HG03571 (cell line): ENCODE results near the gene EPGN.

ENCODE experiments used
- ATAC-seq: cut with Tn5 transposase; IDR thresholded peaks from one replicate; pipeline ENCODE4 v1.9.1; 2021; ENCODE audit not compliant: unreplicated experiment

EPGN gene

DNA sequence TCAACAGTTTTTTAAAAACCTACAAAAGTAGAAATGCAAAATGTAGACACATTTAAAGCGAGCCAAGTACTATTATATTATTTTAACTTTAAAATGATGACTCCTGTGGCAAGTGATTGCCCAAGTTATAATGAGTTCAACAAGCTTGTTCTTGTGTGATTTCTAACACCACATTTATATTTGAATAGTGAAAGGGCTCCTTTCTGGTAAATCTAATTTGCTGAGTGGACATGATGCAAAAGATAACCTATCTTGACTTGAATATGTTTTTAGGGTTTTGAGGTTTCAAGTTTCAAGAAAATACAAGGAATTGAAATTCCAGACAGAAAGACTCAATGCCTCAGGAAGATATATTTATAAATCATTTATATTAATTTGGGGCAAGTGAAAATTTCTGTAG is 1.1 kb upstream of the EPGN start:
- ATAC-seq = no peak

DNA sequence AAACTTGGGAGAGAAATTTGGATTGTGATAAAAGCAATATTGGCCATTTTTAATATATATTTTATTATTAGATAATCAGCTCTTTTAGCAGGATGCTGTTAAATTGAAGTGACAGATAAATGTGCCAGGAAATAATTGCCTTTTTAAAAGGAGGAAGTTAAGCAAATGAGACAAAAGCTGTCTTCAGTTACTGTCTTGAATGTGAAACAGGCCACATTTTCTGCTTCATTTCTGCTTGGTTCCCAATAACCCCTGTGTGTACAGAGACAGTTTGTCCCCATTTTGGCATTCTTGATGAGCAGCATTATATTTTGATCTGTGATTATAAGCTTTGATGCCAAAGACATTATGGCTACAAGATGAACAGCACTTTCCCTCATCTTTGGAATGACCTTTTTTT is 953 bp downstream of the EPGN start:
- ATAC-seq = no peak

DNA sequence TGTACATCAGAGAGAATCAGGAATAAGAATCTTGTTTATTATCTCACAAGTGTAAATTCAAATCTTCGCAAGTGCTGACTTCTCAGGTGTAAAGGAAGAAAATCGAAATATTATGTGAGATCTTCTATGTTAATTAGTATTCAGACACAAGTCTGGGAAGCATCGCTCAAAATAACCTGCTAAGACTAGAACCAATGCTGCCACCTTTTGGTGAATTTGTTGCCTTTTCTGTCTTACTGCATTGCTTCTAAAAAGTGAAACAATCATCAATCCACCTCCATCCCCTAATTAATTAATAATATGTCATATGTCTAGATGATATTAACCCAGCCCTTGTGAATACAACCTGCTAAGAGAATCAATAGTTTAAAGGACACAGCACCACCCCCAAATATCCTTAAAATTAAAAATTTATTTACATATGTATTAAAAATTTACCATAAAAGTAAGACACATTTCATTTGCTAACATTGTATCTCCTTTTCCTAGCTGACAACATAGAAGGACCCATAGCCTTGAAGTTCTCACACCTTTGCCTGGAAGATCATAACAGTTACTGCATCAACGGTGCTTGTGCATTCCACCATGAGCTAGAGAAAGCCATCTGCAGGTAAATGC is 3.5 kb downstream of the EPGN start:
- no peak for ATAC-seq

DNA sequence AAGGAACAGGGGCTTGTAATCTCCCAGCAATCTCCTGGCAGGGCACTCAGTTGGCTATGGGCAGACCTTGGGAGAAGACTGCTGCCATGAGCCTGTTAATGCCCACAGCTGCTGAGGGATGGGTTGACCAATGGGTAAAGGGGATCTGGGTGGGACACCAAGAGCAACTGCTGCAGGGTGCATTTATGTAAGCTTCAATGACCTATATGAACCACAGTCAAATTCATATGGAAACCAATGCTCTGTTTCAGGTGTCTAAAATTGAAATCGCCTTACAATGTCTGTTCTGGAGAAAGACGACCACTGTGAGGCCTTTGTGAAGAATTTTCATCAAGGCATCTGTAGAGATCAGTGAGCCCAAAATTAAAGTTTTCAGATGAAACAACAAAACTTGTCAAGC is 6.1 kb downstream of the EPGN start:
- no peak for ATAC-seq

DNA sequence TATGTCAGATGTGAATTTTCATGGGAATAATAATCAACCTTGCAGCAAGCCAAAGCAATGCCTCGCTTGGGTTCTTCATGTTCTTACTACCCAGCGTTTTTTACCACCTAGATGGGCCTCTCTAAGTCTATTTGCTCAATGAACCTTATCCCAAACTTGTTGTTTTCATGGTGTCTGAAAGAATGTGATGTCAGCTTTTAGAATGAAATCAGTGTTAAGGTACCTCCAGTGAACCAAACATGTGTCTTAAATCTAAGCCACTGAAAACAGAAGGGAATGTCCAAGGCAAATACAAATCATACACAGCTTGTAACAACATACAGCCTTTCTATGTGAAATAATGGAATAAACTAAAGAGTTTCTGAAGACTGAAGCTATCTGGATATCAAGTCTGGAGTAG is 6.7 kb downstream of the EPGN start:
- ATAC-seq = no peak

DNA sequence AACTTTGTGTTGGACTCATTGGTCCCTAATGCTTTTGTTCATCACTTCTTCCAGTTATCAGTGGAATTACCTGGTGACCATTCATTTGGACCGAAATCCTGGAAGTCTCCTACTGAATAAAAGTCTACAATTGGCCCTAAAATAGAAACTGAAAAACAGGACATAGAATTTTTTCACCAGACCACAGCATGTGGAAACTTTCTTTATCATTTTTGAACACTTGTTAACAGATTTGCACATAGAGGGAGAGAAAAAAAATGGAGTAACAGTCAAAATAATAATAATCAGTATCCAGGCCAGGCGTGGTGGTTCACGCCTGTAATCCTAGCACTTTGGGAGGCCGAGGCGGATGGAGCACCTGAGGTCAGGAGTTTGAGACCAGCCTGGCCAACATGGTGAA is 7.1 kb downstream of the EPGN start:
- ATAC-seq = no peak

DNA sequence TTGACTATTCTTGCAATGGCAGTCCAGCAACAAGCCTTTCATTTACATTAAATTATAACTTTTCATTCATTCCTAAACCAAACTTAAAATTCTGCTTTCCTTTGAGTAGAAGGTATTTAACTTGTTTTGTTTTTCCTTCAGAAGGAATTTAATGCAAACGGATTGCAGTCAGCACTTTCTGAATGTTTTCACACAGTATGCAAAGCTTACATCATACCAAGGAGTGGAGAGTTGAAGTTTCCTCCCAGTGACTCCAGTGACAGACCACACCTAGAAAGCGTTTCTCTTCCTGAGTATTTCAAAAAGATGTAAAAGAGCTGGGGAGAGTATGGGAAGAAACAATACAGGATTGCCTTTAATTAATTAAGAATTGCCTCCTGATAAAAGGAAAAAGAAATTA is 8.1 kb downstream of the EPGN start:
- ATAC-seq = no peak

DNA sequence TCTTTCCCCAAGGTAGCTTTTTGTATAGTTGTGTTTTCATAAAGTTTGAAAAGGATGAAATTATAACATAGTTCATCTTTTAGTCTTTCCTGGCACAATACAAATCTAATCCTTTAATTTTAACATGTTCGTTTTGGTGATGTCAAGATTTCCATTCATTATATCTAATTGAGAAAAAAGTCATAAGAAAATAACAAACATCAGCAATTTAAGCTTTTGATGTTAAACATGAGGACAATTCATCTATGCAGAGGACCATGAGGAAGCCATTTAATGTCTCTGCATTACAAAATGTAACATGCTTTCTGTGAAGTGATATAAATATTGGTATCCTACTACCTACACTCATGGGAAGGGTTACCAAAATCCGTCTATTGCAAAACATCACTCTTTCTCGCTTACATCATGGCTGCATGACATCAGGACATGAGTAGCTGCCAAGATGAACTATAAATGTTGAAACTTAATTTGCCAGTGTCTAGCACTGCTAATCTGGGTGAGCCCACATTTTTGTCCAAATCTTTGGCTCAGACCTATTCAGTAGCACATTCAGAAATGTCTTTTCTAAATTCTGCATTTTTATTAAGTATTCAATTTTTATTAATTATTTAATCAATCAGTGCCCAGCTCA is 9.5 kb downstream of the EPGN start:
- ATAC-seq = no peak

DNA sequence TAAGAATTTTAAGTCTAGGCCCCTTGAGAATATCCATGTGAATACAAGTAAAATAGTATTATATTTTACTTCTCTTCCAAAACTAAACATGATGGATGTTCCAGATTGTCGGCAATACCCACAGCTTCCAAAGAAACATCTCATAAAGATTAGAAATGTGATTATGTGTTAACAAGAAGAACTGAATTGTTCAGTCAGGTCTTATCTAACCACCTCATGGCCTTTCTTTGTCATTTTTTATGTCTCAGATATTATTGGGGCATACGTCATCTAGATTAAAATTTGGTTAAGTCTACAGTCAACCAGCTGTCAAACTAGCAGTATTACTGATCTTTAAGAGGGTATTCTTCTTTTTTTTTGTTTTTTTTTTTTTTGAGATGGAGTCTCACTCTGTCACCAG is 10.0 kb downstream of the EPGN start:
- no peak for ATAC-seq

DNA sequence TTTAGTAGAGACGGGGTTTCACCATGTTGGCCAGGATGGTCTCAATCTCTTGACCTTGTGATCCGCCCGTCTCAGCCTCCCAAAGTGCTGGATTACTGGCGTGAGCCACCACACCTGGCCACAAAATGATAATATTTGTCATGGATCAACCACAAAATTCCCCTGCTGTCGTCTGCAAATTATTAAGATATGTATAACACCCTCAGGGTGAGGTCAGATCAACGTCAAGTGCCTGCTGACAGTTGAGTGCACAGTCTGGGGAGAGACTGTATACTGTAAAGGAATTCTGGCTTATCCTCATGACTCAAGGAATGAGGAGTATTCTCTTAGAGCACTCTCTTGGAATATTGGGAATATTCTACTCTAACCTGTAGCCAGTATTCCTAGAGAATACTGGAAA is 11.2 kb downstream of the EPGN start:
- no peak for ATAC-seq

DNA sequence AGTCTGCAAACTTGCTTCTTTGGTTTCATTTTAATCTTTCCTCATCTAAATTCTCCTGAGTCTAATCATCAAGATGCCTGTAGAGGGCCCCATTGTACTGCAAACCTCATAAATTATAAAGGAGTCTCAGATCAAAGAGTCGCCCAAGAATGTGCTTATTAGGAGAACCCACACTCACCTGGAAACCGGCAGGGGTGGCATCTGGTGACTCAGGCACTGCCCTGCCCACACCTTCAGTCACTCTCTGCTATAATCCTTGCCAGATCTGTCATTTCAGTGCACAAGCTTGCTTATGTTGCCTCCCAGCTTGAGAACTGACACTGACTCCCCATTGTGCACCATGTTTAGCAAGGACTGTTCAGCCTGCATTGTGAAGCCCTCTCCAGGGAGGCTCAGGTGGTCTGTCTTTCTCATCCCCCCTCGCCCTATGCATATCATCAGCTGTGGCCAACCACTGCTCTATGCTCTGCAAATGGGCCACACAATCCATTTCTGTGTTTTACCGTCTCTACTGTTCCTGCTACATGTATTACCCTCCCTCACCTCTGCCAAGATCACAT is 12.4 kb downstream of the EPGN start:
- ATAC-seq = peak; percentile 76

DNA sequence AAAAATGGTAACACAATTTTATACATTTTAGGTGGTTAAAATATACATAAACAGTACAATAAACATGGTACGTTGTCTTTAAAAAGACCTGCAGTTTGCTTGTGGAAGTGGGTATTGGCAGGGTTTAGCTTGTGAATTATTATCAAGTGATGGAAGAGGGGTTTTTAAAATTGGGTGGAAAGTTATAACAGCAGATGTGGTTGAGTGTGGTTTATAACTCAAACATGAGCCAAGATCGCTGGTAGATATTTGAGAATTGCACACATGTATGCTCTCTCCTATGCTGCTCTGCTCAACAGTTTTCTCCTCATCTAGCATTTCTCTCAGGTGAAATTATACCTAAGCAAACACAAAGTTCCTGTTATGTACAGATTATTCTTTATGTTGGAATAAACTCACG is 14.0 kb downstream of the EPGN start:
- no peak for ATAC-seq

DNA sequence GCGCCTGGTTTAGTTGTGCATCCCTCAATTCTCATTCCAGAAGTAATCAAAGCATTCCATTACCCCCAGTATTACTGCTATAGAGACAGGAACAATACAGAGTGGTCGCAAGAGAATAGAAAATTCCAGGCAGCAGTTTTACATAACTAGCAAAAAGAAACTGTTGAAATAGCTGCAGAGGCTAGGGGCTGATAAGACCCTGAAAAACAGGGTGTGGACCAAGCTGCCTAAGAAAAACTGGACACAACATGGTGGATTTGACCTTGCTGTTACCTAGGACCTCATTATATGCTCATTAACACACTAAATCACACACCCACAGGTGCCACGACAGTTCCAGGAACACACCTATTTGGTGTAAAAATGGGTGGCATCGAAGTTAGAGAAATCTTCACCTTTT is 15.4 kb downstream of the EPGN start:
- ATAC-seq = no peak

DNA sequence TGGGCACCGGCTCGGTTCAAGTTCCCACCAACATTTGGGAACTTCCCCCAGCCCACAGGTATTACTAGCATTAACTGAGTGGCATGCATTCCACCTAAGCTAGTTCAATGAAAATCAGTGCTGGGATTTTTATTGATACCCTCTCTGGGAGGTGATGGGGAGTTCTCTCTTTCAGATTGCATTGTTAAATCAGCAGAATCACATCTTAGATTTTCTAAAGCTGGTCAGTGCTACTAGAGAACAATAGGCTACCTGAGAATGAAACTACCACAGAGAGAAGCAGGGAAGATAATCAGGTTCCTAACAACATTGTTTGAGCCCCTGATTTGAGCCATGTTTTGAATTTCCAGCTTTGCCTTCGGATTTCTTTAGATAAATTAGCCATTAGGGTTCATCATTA is 16.0 kb downstream of the EPGN start:
- no peak for ATAC-seq

DNA sequence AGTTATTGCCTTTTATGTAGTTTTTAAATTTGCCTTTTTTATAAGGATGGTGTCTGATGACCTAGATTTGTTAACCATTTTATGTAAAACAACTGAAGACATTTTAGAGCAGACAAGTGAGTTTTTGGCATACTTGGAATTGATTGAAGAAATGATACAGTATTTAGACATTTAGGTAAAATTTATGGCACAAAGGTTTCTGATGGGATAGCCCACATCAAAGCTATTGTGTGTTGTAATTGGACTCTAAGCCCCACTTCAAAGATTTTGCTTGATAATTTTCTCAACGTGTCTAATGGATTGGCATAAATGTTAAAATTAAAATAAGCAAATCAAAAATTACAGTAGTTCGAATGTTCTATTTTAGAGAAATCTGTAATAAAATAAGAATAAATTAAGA is 17.6 kb downstream of the EPGN start:
- ATAC-seq = no peak

DNA sequence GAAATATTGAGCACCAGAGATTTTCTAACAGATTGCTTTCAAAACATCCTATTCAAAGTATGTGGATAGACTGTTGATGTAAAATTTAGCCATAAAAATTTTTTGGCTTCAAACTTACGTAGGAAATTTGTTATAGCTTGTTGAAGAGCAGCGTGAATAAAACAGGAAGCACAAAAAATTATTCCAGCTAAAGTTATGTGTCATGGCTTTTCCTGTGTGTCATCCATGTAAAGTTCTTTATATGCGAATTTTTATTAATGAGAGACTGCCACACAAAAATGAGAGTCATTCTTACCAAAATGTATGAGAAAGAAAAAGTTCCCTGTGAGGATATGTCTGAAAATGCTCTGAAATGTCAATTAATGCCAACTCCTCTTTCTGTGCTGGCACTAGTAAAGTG is 19.5 kb downstream of the EPGN start:
- no peak for ATAC-seq

DNA sequence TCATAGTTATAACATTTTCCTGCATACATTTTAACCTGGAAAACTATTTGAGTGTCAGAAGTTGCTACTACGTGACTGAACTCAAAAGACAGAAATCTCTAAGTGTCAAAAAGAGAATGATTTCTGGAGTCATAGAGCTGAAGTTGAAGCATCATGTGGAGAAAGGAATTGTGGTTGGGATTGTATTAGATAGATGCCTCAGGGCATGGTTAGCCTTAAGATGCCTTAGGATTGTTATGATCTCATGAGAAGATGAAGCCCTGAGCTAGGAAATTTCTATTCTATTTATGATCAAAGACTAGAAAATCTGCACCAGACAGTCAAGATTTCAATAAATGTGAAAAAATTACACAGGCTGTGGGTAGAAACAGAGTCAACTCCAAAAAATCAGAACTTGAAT is 20.2 kb downstream of the EPGN start:
- ATAC-seq = no peak

DNA sequence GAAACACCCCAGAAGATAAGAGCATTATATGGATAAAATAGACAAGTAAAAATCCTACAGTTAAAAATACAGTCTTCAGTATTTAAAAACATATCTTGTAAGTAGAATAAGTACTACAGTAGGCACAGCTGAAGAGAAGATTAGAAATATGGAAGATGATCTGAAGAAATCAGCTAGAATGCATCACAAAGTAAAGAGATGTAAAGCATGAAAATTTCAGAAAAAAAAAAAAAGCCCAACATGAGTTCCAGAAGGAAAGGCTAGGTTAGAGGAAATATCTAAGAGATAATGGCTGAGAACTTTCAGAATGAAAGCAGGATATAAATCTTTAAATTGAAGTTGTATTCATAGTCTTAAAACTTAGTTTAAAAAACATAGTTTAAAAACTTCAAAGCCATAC is 21.0 kb downstream of the EPGN start:
- ATAC-seq = no peak

DNA sequence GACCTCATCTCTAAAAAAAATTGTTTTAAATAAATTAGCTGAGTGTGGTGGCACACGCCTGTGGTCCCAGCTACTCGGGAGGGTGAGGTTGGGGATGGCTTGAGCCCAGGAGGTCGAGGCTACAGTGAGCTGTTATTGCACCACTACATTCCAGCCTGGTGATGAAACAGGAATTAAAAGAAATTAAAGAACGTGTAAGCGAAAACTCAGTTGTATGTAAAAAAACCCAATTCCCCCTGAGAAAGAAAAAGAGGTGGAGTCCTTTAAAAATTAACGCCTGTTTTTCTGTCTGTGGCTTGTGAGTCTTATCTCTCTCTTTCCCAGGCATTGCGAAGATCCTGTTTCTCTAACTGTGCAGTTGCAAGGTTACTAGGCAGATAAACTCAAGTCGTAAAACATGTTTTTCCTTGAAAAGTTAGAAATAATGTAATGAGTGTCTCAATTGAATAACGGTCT is 22.1 kb downstream of the EPGN start:
- no peak for ATAC-seq

DNA sequence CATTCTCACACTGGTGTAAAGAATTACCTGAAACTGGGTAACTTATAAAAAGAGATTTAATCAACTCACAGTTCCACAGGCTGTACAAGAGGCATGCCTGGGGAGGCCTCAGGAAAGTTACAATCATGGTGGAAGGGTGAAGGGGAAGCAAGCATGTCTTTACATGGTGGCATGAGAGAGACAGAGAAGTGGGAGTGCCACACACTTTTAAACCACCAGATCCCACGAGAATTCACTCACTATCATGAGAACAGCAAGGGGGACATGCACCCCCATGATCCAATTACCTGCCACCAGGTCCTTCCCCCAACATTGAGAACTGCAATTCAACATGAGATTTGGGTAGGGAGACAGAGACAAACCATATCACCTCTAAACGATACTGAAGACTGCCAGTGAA is 23.0 kb downstream of the EPGN start:
- ATAC-seq = no peak

DNA sequence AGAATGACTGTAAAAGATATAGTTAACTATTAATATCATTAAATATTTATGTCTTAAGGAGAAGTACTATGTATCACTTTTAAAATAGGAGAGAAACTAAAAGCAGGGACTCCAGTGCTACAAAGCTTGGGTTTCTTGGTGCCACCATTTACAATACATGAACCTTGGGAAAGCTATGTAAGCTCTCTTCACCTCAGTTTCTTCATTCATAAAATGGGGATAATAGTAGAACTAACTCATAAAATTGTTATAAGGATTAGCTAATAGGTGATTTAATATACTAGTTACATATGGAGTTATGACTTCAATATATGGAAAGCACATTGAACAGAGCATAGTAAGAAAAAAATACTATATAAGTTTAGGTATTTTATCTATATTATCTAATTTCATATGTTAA is 23.7 kb downstream of the EPGN start:
- ATAC-seq = no peak

DNA sequence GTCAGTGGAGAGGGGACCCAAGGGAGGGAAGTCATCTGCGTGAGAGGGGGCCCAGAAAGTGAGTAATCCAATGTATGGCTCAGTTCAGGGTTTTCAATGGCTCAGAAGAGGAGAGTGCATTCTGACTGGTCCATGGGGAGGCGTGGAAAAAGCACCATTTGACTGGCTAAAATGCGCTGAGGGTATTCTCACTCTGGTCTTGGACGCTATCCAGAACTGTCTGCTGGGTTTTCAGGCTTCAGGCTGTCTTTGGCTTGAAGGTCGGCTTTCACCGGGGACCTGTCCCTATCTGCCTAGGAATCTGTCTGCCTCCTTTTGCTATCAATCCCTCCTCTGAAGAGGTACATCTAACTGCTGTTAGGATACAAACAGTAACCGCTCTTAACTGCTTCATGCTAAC is 26.4 kb downstream of the EPGN start:
- ATAC-seq = no peak
